SK-N-MC (cell line): ENCODE results near the gene TRABD2B.

Experiments used
- EZH2 ChIP-seq: fragments of 200-600 bp; sonication (generic); IDR thresholded peaks from one replicate; pipeline ENCODE4 v1.6.1; 2017; ENCODE audit warnings: antibody characterized with exemption
- FOXP2 ChIP-seq: optimal IDR thresholded peaks from 2 replicates; pipeline ENCODE3; 2011; ENCODE audit warnings: mild to moderate bottlenecking, moderate library complexity; ENCODE audit not compliant: insufficient read depth; ENCODE audit errors: extremely low read length, control extremely low read depth
- POLR2AphosphoS5 ChIP-seq: IDR thresholded peaks from 2 replicates; pipeline ENCODE4 v1.6.1; 2012; ENCODE audit warnings: mild to moderate bottlenecking, low read depth, low read length, borderline replicate concordance

DNA sequence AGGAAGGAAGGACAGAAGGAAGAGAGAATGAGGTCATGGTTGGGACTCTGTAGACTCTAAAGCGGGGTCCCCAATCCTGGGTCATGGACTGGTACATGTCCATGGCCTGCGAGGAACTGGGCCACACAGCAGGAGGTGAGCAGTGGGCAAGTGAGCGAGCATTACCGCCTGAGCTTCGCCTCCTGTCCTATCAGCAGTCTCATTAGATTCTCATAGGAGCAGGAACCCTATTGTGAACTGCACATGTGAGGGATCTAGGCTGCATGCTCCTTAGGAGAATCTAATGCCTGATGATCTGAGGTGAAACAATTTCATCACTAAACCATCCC is 128.9 kb downstream of the TRABD2B start:
- TF ChIP-seq POLR2AphosphoS5 (no peak), EZH2 (no peak), FOXP2 (no peak)
